Activated gamma-delta T cell treated with anti-CD3 and anti-CD28 coated beads, Interleukin-2, amount 50 U/mL, for 16 hours (primary cell): ENCODE data around the gene BATF3.
A peak's percentile ranks its signal among the peaks of the same experiment; 100 is the strongest.

Experiments
- DNase-seq: peaks from one replicate; pipeline ENCODE4 v3.0.0-alpha.2; 2020; ENCODE audit warnings: low read depth

The BATF3 gene

DNA sequence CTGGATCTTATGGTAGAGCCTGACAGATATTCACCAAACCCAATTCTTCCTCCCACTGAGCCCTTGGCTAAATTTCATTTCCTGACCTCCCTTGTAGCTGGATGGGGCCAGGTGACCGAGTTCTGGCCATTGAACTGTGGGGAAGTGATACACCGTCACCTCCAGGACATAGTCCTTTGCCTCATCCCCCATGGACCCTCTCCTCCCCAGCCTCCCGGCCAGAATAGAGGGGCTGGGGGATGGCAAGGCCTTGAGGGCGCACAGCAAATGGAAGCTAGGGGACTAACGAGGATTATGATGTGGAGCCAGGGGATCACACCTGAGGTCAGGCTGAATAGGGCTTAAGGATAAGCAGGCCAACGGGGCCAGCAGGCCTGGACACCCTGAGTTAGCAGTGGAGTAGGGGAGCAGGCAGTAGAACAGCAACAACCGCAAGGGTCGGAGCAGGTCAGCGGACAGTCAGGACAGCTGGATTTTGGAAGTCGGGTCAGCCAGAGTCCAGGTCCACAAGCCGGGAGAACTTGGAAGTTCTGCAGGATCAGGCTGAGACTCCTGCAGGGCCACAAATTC, 15.0 kb downstream of the BATF3 start:
- no peak for DNase-seq

DNA sequence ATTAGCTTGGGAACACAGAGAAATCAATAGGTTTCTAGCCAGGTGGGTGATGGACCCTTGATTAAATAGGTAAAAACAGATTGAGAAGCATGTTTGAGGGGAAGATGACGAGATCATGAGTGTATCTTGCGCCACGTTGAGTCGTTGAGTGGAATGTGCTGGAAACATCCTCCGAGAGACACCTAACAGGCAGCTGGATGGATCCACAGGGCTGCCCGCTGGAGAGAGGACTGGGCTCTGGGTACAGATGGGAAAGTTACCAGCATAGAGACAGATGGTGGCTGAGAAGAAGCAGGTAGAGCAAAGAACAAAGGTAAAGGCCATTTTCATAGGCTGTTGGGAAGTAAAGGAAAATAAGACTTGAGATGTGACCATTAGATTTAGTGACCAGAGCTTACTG, 15.6 kb downstream of the BATF3 start:
- DNase-seq, result no peak

DNA sequence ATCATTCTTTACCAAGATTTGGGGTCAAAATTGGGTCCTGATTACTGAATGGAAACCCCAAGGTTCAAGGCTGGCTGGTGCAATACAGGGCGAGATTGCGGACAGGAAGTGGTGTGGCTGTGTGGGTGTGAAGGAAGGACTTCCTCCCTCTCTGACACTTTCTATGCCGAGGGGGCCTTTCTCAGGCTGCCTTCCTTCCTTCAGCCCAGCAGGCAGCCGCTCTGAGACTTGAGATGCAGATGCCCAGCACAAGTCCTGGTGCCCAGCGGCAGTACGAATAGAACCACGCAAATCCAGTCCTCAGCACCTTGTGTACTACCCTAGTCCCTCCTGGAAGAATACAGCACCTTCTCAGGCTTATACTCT, 16.3 kb downstream of the BATF3 start:
- peak; percentile 41 for DNase-seq

DNA sequence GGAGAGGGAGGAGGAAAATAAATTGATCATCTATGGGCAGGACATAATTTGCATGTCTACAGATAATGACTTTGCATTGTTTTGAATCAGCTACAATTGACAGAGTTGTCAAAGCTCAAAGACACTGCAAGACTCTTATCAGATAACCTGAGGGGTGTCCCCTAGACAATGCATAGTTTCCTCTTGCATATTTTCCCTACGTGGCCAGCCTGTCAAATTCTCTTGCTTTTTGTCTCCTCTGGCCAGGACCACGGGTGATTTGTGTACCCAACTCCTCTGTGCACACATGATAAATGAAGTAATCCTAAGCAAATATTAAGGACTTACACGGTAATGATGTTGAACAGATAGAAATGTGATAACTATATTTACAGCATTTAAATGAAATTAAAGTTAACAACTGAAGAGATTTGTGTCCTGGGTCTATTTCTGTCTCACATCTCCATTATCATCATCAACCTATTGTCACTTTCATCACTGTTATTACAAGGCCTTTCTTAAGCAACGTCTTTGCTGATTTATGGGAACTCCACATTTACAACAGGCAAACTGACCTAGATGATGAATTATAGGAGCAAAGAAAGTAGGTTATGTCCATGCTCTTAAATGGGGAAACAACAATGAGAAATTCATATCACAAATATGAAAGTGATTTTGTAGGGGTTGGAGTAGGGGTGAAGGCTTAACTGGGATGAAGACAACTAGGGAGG, 18.8 kb downstream of the BATF3 start:
- no peak for DNase-seq

DNA sequence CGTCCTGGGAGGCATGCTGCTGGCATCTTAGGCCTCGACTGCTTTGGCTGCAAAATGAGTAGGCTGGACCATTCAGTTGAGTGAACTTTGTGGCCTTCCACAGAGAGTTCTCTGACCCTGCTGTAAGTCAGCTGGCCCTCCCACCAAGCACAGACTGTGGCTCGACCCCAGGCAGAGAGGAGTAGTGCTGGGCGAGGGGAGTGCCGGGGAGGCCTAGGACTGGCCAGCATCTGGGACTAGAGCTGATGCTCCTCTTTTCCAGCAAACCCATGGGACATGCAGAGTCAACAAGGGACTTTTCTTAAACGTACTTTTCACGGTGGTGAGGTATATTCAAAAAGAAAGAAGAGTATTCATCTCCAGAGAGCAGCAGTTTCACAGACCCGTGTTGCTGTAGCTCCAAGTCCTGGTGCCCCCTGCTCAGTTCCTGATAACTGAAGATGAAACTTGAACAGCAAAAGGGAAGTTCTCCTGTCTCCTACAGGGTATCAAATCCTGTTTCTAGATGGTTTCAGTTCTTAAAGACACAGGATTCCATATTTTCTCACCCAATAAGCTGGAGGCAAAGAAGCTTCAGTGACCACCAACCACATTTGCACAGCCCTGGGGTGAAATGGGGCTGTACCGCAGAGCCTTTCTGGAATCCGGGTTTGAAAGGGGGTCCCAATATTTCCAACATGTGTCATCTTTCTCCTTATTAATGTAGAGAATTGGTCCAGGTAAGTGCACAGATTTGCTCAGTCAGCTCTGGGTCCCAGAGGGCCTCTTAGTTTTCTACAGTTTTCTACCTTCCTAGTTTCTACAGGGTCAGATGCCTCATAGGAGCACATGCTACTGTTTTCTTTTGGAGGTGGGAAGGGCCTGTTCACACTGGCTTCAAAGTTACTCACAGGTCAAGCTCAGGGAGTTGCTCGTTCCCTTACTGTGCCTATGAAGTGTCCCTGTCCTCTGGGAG, 20.9 kb downstream of the BATF3 start:
- DNase-seq, result no peak

DNA sequence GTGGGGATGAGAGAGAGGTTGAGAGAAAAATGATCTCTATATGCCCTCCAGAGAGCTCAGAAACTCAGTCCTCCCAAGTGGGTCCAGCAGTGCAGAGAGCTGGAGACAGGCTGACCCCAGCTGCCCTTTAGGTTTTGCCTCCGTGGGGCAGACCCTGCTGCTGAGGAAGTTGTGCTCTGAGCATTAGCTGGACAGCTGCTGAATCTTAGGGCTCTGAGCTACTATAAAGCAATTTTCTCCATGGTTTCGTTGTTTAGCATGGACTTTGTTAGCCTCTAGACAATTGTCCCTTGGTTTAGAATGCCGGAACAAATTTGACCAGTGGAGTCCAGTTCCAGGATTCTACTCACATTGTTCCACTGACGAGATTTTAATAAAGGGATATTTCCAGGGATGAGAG, 22.1 kb downstream of the BATF3 start:
- no peak for DNase-seq

DNA sequence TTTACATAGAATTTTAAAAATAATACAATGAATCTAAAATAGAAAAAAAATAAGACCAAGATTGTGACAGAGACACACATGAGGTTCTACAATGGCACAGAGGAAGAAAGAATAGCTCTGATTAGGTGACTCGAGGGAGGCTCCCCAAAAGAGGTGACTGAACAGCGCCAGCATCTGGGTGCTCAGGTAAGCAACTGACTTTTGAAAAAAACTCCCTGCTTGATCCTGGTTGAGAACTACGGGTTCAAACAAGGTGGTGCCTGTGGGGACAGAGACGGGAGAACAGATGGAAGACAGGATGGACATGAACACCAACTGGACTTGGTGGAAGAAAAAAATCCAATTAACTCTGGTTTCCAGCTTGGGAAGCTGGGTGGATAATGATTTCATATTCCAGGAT, 22.5 kb downstream of the BATF3 start:
- DNase-seq, result no peak

DNA sequence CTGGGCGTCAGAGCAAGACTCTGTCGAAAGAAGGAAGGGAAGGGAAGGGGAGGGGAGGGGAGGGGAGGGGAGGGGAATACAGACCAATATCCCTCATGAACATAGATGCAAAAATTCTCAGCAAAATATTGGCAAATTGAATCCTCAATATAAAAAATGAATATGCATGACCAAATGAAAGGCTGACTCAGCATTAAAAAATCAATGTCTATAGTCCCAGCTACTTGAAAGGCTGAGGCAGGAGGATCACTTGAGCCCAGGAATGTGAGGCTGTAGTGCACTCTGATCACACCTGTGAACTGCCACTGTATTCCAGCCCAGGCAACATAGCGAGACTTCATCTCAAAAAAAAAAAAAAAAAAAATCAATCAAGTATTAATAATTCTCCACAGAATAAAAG, 24.0 kb downstream of the BATF3 start:
- no peak for DNase-seq

DNA sequence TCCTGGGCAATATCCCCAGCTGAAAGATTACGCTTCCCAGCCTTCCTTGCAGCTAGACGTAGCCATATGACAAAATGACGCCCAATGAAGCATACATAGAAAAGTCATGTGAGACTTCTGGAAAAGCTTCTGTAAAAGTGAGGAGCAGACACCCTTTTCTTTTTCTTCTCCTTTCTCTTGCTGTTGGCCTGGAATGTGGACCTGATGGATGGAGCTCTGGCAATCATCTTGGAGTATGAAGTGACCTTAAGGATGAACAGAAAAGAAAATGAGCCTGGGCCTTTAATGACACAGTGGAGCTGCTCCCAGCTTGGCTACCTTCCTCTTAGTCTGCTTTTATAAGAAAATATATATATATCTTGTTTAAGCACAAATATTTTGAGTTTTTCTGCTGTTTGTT, 24.8 kb downstream of the BATF3 start:
- DNase-seq, result no peak

DNA sequence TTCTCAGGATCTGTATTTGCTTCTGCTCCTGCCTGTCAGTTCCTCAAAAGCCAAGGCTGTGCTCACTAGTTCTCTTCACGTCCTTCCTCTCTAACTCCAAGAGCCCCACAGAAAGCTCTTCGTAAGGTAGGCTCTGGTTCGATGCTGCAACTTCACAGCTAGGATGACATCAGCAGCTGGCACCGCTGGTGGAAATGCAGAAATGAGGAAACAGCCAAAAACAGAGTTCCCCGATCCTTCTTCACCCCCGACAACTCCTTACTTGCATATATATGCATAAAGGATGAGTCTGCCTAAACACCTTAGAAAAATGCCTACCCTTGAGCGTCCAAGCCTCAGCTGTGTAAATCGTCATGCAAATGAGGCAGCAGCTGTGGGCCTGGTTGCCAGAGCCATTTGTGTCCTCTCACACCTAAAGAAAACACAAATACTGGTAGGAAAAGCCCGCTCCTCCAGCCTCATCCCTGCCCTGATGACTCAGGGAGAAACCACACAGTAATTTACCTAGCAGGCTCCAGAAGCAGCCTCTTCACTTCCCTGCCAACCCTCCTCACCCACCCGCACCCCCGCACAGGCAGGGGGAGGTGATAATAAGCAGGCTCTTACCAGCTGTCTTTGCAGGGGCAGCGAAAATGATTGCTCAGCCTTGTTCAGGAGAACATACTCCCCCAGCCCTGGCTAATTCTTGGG, 28.2 kb downstream of the BATF3 start:
- DNase-seq, result no peak

DNA sequence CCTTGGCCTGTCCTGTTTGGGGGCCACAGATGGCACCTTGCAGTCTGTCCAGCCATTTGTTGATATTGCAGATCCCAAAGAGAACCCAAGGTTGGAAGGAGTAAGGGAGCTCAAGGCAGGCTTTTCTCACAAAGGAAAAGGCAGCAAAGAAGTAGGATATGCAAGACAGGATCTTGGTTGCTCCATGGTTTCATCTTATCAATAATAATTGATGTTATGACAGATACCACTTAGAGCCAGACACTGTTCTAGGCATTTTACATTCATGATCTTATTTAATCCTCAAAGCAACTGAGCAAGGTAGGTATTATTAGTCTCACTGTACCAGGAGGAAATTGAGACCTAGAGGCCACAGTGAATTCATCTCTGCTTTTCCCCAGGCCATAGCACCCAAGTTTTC, 28.8 kb downstream of the BATF3 start:
- DNase-seq, result no peak

DNA sequence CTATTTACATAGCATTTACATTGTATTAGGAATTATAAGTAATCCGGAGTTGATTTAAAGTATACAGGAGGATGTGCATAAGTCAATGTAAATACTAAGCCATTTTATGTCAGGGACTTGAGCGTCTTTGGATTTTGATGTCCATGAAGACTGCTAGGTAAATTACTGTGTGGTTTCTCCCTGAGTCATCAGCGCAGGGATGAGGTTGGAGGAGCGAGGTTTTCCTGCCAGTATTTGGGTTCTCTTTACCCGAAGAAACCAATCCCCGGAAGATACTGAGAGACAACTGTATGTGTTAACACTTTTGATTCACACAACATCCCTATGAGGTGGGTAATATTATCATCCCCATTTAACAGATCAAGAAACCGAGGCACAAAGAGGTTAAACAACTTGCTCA, 29.3 kb downstream of the BATF3 start:
- DNase-seq, result no peak

DNA sequence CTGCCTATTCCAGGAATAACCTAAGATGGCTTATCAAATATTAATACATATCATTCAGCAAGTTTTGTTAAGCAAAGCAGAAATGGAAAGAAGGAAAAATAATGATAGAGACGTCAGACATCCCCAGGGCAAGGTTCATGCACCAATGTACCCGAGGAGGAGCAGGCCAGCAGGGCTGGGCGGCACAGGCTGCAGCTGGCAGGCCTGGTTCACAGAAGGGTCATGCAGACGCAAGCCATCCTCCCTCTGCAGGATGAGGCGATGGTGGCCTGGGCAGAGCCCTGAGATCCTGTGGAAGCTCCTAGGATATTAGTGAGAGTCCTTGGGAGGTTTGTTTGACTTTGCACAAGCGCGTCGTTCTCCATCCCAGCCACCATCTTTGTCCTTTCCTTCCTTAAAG, 30.0 kb downstream of the BATF3 start:
- DNase-seq, result no peak

DNA sequence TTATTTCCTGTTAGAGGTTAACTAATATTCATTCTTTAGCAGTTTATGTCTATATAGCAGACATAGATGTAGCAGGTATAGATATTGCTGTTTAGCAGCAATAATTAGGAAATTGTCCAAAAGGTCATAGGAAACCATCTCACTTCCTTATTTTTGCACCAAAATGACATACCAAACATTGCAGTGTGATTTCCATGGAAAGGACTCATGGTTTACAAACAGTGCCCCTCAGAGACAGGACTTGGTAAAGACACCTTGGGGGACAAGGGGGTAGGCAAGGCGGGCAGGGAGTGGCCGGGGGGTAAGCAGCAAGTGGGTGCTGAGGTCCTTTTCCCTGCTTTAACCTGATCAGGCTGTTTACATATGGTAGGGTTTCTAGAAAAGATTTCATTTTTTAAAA, 30.5 kb downstream of the BATF3 start:
- DNase-seq, result no peak

DNA sequence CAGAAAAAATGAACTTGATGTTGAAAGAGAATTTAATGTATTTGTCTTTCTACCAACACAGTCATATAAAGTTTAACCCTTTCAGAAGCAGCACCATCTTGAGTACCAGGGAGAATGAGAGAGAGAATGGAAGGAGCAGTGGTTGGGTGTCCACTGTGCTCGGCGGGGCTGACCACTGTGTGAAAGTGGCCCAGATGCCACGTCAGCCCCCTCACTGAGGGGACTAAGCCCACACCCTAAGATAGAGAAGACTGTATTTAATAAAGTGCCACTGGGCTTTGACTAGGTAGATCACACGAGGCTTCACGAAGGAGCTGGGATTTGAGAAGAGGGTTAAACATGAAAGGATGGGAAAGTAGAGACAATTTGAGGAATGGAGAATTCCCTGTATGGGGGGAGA, 31.2 kb downstream of the BATF3 start:
- no peak for DNase-seq

DNA sequence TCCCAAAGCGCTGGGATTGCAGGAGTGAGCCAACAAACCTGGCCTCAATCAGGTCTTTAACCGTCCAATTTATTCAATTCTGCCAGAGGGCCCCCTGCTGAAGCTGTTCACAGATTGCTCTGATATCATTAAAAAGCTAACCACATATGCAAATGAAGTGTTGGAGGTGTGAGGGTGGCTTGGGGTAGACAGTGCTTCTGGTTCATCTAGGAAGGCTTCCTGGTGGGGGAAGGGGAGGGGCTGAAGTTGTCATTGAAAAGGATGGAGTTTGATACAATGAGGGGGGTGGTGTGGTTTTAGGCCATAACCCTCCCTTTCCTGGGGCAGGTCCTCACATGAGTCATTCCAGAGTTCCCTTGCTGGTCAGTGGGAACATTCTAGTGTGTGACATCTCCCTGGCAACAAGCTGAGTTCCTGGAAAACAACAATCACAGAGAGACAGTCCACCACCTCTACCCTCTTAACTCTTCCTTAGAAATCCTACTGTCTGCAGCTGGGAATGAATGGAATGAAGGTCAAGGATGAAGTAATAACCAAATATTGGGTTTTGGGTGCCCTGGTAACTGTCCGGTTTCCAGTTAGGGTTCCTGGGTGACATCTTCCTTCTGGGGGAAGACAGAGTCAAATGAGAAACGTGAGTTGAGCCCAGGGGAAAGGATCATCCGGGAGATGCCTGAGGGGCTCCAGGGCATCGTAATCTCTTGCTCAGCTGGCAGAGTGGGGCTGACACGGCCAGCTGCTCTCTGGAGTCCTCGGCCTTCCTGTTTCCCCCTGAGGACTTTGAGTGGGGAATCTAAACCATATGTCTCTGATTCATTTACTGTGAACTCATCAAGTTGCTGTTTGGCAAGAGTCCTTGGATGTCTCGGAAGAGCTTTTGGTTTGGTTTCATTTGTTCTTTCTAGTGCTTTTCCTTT, 32.2 kb downstream of the BATF3 start:
- DNase-seq, result no peak

DNA sequence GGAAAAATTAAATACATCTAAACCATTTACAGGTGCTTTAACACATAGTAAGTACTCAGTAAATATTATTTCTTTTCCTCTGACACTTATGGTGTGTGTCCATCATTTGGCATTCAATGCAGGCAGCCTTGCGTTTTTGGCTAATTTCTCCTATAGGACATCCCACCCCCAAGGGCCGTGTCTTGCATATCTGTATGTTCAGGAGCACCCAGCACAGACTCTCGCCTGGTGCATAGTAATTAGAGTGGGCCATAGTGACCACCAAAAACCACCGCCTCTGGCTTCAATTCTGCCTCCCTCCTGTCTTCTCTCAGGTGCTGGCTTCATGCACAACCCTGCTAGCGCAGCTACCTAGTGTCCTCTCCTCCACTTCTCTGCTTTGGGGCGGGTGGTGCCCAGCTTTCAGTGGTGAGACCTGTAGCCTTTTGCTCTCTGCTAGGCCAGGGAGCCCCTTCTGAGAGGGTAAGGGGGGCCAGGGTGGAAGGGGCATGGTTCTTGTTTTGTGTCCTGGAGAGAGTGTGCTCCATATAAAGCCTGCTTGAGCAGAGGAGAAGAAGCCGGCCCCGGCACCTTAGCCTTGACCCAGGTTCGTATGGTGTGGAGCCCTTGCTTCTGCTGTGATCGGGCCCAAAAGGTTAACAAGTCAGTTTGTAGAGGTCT, 33.4 kb downstream of the BATF3 start:
- DNase-seq, result no peak

DNA sequence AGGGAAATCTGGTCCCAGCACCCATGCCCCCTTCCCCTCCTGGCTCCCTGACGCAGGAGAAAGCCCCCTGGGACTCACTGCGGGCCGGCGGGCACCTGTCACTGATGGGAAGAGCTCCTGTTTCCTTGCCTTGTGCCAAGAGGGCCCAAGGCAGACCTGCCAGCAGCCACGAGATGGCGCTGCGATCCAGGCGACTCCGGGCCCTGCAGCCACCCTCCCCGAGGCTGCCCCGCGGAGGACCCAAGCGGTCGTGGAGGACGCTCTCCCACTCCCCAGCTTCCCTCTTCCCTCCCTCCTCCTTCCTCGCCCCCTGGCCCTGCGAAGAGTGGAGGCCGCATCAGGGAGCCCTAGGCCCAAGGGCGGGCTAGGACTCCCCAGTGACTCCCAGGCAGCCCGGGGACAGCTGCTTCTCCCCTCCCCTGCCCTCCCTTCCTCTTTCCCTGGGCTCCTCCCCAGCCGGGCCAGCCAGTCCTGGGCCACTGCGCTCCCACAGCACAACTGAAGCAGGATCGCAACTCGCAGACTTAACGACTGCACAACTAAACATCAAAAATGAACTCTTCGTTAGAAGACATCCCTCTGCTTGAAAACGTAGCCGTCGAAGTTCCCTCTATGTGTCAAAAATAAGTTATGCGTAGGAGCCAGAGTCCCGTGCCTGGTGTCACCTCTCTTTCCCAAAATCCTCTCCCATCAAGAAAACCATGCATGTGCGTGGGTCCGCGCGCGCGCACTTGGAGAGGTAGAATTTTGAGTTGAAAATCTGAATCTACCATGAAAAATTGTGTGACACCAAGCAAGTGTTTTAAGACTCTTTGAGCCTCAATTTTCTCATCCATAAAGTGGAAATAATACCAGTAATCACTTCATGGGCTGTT, 34.2 kb downstream of the BATF3 start:
- peak; percentile 65 for DNase-seq

DNA sequence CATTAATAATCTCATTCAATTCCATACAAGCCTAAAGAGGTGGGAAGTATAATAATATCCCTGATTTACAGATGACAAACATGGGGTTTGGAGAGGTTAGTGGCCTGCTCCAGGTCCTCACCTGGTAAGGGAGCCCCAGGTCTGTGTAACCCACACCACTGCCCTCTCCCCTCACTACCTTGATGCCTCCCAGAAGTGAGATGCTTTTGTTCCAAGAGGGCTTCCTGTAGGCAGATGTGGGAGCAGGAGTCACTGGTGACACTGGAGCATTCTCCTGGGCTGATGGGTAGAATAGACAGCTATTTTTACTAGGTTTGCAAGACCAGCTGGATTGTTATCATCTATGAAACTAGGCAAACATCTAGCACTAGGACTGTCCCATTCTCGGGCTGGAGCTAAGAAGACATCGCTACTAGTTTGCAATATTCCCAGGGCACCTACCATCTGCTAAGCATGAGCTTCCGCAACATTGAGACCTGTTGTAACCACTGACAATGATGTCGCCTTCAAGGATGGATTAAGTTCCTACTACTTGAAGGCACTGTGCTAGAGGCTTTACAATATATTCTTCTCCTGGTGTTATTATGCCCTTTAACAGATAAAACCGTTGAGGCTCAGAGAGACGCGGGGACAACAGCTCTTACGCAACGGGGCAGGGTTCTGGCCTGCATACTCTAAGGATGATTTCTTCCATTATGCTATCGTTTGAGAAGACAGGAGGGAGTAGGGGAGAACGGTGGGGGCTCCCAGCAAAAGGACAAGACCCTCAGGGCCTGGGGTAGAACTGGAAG, 35.0 kb downstream of the BATF3 start:
- DNase-seq, result no peak
